AG04450 (cell line): ENCODE measurements around the gene DCDC2C. TPM values are rescaled to one million over a fixed set of nuclear protein-coding genes. Genes with fewer than 3 reads are reported as not detected.

ENCODE experiments used
- CTCF ChIA-PET: fragments of 300-600, 350-600 bp; formaldehyde crosslinking; extraction: SDS; loops from one replicate; lab custom pipeline; 2022; ENCODE audit warnings: antibody characterized with exemption, inconsistent platforms; lab: Charles Lee
- POLR2A ChIA-PET: fragments of 350-600 bp; formaldehyde crosslinking; extraction: SDS; loops from one replicate; lab custom pipeline; 2021; ENCODE audit warnings: antibody characterized with exemption, inconsistent platforms; lab: Yijun Ruan, JAX
- DNase-seq: peaks from one replicate; pipeline ENCODE4 v3.0.0-alpha.2; 2011; ENCODE audit warnings: low read depth, low spot score
- H3K27ac ChIP-seq: one replicate; pipeline ENCODE4 v1.5.1; 2012; ENCODE audit warnings: low read depth, low read length, control low read depth
- H3K27me3 ChIP-seq: one replicate; pipeline ENCODE4 v1.6.0; 2012; ENCODE audit warnings: low read length; ENCODE audit not compliant: control insufficient read depth, insufficient read depth
- H3K4me3 ChIP-seq: 2 replicates; pipeline ENCODE4 v1.5.1; 2011; ENCODE audit warnings: mild to moderate bottlenecking, low read depth, low read length, control low read depth
- H3K9me3 ChIP-seq: 2 replicates; pipeline ENCODE4 v1.5.1; 2012; ENCODE audit warnings: low read length; ENCODE audit not compliant: control insufficient read depth, insufficient read depth
- polyA plus RNA-seq: library from polyadenylated mRNA; depleted of rRNA; stranded (reverse); fragments of >200 nt; gene quantifications from 2 replicates; pipeline ENCODE4 v1.2.3, GENCODE V29; 2011
- TF ChIP-seq, protein P1 (sequence below): IDR thresholded peaks from 2 replicates; pipeline ENCODE4 v1.5.1; 2011; ENCODE audit warnings: low read depth, low read length, control low read depth, inconsistent platforms

The DCDC2C gene
- polyA plus RNA-seq, 1 experiment: not detected

DNA sequence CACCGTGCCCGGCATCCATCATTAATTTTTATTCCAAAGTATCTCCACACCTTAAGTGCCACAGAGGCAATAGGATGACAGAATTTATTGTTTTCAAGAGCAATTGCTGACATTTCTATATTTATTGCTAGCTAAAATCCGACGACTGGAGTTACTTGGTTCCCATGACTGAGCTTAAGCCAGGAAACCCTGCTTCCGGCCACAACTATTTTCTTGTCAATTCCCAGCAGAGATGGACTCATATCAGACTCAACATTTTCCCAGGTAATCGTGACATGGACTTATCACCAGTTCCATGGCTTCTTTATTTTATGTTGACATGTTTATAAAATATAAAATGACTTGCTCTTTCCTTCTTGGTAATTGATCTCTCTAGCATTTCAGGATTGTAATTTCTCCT is 20.6 kb upstream of the DCDC2C start:
- Histone ChIP-seq H3K27ac (no peak overlapping the region), H3K27me3 (peaks cover 4% of the 10 kb centered on the region), H3K9me3 (no peaks in the 10 kb centered on the region), H3K4me3 (no peak overlapping the region)
- POLR2A ChIA-PET: no interaction called here
- TF ChIP-seq, protein P1, sequence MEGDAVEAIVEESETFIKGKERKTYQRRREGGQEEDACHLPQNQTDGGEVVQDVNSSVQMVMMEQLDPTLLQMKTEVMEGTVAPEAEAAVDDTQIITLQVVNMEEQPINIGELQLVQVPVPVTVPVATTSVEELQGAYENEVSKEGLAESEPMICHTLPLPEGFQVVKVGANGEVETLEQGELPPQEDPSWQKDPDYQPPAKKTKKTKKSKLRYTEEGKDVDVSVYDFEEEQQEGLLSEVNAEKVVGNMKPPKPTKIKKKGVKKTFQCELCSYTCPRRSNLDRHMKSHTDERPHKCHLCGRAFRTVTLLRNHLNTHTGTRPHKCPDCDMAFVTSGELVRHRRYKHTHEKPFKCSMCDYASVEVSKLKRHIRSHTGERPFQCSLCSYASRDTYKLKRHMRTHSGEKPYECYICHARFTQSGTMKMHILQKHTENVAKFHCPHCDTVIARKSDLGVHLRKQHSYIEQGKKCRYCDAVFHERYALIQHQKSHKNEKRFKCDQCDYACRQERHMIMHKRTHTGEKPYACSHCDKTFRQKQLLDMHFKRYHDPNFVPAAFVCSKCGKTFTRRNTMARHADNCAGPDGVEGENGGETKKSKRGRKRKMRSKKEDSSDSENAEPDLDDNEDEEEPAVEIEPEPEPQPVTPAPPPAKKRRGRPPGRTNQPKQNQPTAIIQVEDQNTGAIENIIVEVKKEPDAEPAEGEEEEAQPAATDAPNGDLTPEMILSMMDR: no peak
- no peak for DNase-seq
- CTCF ChIA-PET: no interaction called here

DNA sequence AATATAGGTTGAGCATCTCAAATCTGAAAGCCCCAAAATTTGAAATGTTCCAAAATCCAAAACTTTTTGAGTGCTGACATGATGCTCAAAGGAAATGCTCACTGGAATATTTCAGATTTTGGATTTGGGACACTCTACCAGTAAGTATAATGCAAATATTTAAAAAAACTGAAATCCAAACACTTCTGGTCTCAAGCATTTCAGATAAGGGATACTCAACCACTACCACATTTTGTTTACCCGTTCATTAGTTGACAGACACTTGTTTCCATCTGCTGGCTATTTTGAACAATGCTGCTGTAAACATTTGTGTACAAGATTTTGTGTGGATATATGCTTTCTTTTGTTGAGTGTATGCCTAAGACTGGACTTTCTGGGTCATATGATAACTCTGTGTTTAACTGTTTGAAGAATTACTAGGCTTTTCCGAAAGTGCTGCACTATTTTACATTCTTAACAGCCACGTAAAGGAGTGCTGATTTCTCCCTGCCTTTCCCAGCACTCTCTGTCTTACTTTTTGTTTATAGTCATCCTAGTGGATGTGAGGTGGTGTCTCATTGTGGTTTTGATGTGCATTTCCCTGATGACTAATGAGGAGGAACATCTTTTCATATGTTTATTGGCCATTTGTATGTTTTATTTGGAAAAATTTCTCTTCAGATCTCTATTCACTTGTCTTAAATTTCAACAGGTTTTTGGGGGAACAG is 19.5 kb upstream of the DCDC2C start:
- H3K27ac ChIP-seq: no peak overlapping the region

DNA sequence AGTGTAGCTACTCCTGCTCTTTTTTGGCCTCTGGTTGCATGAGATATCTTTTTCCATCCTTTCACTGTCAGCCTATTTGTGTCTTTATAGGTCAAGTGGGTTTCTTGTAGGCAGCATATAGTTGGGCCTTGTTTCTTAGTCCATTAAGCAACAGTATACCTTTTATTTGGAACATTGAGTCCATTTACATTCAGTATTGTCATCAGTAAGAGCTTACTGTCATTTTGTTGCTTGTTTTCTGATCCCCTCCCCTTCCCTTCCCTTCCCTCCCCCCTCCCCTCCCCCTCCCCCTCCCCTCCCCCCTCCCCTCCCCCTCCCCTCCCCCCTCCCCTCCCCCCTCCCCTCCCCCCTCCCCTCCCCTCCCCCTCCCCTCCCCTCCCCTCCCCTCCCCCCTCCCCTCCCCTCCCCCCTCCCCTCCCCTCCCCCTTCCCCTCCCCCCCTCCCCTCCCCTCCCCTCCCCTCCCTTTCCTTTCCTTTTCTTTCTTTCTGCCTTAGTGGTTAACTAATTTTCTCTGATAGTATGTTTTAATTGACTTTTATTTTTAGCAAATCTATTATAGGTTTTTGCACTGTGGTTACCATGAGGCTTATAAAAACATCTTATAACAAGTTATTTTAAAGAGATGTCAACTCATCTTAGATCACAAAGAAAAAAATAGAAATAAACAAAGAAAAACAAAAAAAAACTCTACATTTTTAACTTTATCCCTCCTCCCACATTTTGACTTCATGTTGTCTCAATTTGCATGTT is 13.2 kb upstream of the DCDC2C start:
- CTCF ChIA-PET: interaction anchor here (3.3 to 4.2 kb wide), 2 partner anchors 38 to 90 kb away, joined by 18 to 30 read pairs; no protein-coding TSS in a partner anchor

More for the DNA sequence above, 19.5 kb upstream of the DCDC2C start:
- ChIA-PET CTCF (no interaction called here), POLR2A (no interaction called here)
- TF ChIP-seq, protein P1: no peak
- Histone ChIP-seq H3K27me3 (peaks cover 4% of the 10 kb centered on the region), H3K4me3 (no peak overlapping the region), H3K9me3 (no peaks in the 10 kb centered on the region)
- DNase-seq: peak; percentile 46

DNA sequence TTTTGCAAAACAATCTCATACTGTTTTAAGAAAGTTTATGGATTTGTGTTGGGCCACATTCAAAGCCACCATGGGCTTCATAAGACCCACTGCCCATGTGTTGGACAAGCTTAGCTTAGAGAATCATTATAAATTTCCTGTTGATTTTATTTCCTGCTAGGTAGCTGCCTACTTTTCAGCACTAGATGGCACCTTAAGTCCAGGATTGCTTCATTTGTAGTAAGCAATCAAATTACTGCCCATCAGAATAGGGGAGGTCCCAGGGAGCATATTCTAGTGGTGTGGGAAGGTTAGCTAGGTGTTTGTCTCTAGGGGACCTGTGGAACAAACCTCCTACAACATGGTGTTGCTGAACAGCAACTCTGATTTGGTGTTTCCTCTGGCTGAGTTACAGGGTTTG is 11.0 kb upstream of the DCDC2C start:
- DNase-seq: no peak
- ChIA-PET POLR2A (no interaction called here), CTCF (interaction anchor here (0.9 to 4.2 kb wide), 9 partner anchors 12 to 1674 kb away, joined by 3 to 30 read pairs (median 4); no protein-coding TSS in a partner anchor)
- TF ChIP-seq, protein P1: peak; percentile 59
- Histone ChIP-seq H3K9me3 (no peaks in the 10 kb centered on the region), H3K27ac (no peak overlapping the region), H3K27me3 (peaks cover 6% of the 10 kb centered on the region), H3K4me3 (no peak overlapping the region)

More for the DNA sequence above, 13.2 kb upstream of the DCDC2C start:
- TF ChIP-seq, protein P1: no peak
- POLR2A ChIA-PET: no interaction called here
- H3K27me3 ChIP-seq: peaks cover 2% of the 10 kb centered on the region
- no peak overlapping the region for H3K27ac ChIP-seq
- no peaks in the 10 kb centered on the region for H3K9me3 ChIP-seq
- no peak for DNase-seq
- no peak overlapping the region for H3K4me3 ChIP-seq

DNA sequence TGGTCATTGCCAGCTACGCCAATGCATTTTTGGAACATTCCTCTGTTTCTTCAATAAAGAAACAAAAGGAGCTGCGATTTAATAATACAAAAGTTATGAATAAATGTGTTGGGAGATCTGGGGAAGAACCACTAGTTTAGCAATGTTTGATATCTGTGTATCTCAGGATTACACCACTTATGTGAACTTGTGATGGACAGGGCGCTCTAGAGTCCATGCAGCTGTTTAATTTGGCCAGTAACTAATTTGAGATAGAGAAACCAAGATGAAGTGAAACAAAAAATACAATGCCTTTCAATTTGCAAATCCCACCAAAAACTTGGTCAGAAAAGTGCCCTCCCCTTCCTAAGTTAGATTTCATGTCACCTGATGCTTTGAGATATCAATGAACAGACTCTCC is 6.8 kb upstream of the DCDC2C start:
- POLR2A ChIA-PET: no interaction called here
- CTCF ChIA-PET: no interaction called here
- H3K9me3 ChIP-seq: no peaks in the 10 kb centered on the region
- H3K27ac ChIP-seq: no peak overlapping the region
- DNase-seq: no peak
- TF ChIP-seq, protein P1: no peak
- no peak overlapping the region for H3K4me3 ChIP-seq
- H3K27me3 ChIP-seq: peaks cover 8% of the 10 kb centered on the region
